Heart left ventricle (tissue), 13 donors: ENCODE data around the gene SLC26A4.

Source experiments
- CTCF ChIP-seq, 12 donors: fragments of 200-600 bp; sonication (generic) in 4 of 12; IDR thresholded peaks; one replicate each; pipeline versions ENCODE4 v1.5.0 to v1.8.0; 2018 to 2022; ENCODE audit warnings: antibody characterized with exemption in 12 of 12, mild to moderate bottlenecking in 5 of 12
- POLR2A ChIP-seq, 2 donors: fragments of 450-650 bp; IDR thresholded peaks; one replicate each; pipeline ENCODE4 v1.6.1; 2017; ENCODE audit warnings: antibody characterized with exemption in 2 of 2, mild to moderate bottlenecking in 2 of 2, moderate library complexity in 2 of 2
- donor health status: ischemic (EF 13 %, LVEDD 7.1; RV severe dilation, severe dysfunction).
- donor health status: DM: no; HTN: yes; CAD: no.
- donor health status: DM: no; HTN: no; CAD: no.
- donor health status: ischemic (EF 25% LVEDD 6.9; RV normal size, moderate dysfunction).
- donor health status: ischemic (EF 25% LVEDD 5.7; RV mildly dilated, moderate dysfunction).
- donor health status: ischemic (EF 35%, LVEDD 5.7; RV mildly dilated, moderate dysfunction).
- donor health status: nonischemic (EF 11% LVEDD 7.7; RV severe dilation, severe dysfunction).
- donor health status: DM: yes; HTN: yes; CAD: no.
- donor health status: PGD.
- donor health status: ischemic (EF 29% LVEDD 5.4; RV normal size, mild dysfunction).
- donor health status: nonischemic (EF 23%, LVEDD 6.1; RV moderate dilation, normal function).

- TF ChIP-seq CTCF (IDR thresholded peaks at IDR 0.05) (no peak), POLR2A (IDR thresholded peaks at IDR 0.05) (no peak)
These were observed 48.3 kb downstream of the SLC26A4 start for GRCh38 chr7:107708956-107709355.
